Cardiac septum (tissue), 1 donor: Measurements from ENCODE around the gene OLFML2A. TPM values are rescaled to one million over a fixed set of nuclear protein-coding genes. Genes with fewer than 3 reads are reported as not detected.

ENCODE experiments used
- DNase-seq: peaks from one replicate; pipeline ENCODE4 v3.0.0-alpha.2; 2020; ENCODE audit warnings: low spot score
- intact Hi-C: fragments of 100-400 bp; cut with DNase I; formaldehyde crosslinking; loops from one replicate; pipeline ENCODE4 v1.14.0; 2022
- total RNA-seq: library from RNA; stranded (reverse); fragmentation: NEBNext Ultra II Directional; extraction: Animal tissue kit (Norgen Biotek cat#: 25700); gene quantifications from one replicate; pipeline ENCODE4 v1.2.1, GENCODE V29; 2021
- donor health status: DM: no; HTN: no; CAD: no.

Gene OLFML2A
- total RNA-seq, 1 donor from 2014 or later, result 46.4 TPM

GRCh38 chr9:124790801-124791505 lies 14.0 kb downstream of the OLFML2A start:
- intact Hi-C loops, result no loop called here
- DNase-seq, result peak; percentile 15

GRCh38 chr9:124792257-124793014 lies 15.5 kb downstream of the OLFML2A start:
- no peak for DNase-seq
- intact Hi-C loops, result no loop called here

- intact Hi-C loops, result no loop called here
- no peak for DNase-seq
Measured at GRCh38 chr9:124793015-124793541, 16.1 kb downstream of the OLFML2A start.

- no peak for DNase-seq
Measured at GRCh38 chr9:124794902-124795491, 18.1 kb downstream of the OLFML2A start.

GRCh38 chr9:124795881-124796431 lies 19.0 kb downstream of the OLFML2A start:
- intact Hi-C loops, result no loop called here
- DNase-seq, result no peak

More at GRCh38 chr9:124794902-124795491, 18.1 kb downstream of the OLFML2A start:
- intact Hi-C loops, result no loop called here

- intact Hi-C loops, result no loop called here
- no peak for DNase-seq
Measured at GRCh38 chr9:124797343-124798103, 20.6 kb downstream of the OLFML2A start.

GRCh38 chr9:124799274-124800006 lies 22.5 kb downstream of the OLFML2A start:
- intact Hi-C loops, result no loop called here
- no peak for DNase-seq

- intact Hi-C loops, result no loop called here
- no peak for DNase-seq
Measured at GRCh38 chr9:124800306-124801259, 23.6 kb downstream of the OLFML2A start.

- intact Hi-C loops, result no loop called here
- no peak for DNase-seq
Measured at GRCh38 chr9:124801356-124801755, 24.4 kb downstream of the OLFML2A start.

GRCh38 chr9:124802426-124802825 lies 25.5 kb downstream of the OLFML2A start:
- intact Hi-C loops, result no loop called here
- DNase-seq, result no peak

GRCh38 chr9:124803911-124804310 lies 27.0 kb downstream of the OLFML2A start:
- intact Hi-C loops, result no loop called here
- no peak for DNase-seq

- intact Hi-C loops, result no loop called here
- DNase-seq, result no peak
Measured at GRCh38 chr9:124805186-124805585, 28.3 kb downstream of the OLFML2A start.

- DNase-seq, result no peak
Measured at GRCh38 chr9:124808246-124808956, 31.5 kb downstream of the OLFML2A start.

GRCh38 chr9:124809211-124809610 lies 32.3 kb downstream of the OLFML2A start:
- DNase-seq, result no peak
- intact Hi-C loops, result no loop called here

More at GRCh38 chr9:124808246-124808956, 31.5 kb downstream of the OLFML2A start:
- intact Hi-C loops, result no loop called here

GRCh38 chr9:124809741-124810500 lies 33.0 kb downstream of the OLFML2A start:
- intact Hi-C loops, result no loop called here
- DNase-seq, result no peak

- DNase-seq, result no peak
- intact Hi-C loops, result no loop called here
Measured at GRCh38 chr9:124810663-124811355, 33.9 kb downstream of the OLFML2A start.
